ENCODE results near the gene TRIM47. TPM values are rescaled to one million over a fixed set of nuclear protein-coding genes. Genes with fewer than 3 reads are reported as not detected.

TRIM47 gene
- total and polyA plus RNA-seq, 2 of the 13 experiments (the other 11 are each of a cell fraction or from before 2014, with no cell fraction given) = 33.5 to 82.0 TPM

GRCh38 chr17:75845058-75845711, 33.2 kb downstream of the TRIM47 start (continued):
- TF ChIP-seq ZFP41 (CRISPR knock-in tag; IDR thresholded peaks at IDR 0.05; ENCODE audit: borderline replicate concordance) (no peak), FIP1L1 (IDR thresholded peaks at IDR 0.05; ENCODE audit: borderline replicate concordance, insufficient read depth, low read depth, low read length) (no peak; the same call in 1 of the 2 replicates), MYC (CRISPR knock-in tag; IDR thresholded peaks at IDR 0.05; ENCODE audit: borderline replicate concordance) (0 out of 2 replicates have a peak, but pooled peaks have one; percentile 58), CHD4 (IDR thresholded peaks at IDR 0.05; ENCODE audit: borderline replicate concordance, low read length) (peak; percentile 56; the same call in 1 of the 2 replicates), ZNF644 (CRISPR knock-in tag; IDR thresholded peaks at IDR 0.05; ENCODE audit: low read depth) (peak; percentile 71; the same call in 1 of the 2 replicates), BRCA1 (CRISPR knock-in tag; IDR thresholded peaks at IDR 0.05) (no peak), ZNF75D (CRISPR knock-in tag; IDR thresholded peaks at IDR 0.05; ENCODE audit: borderline replicate concordance) (no peak), HOXA3 (CRISPR knock-in tag; IDR thresholded peaks at IDR 0.05) (peak; percentile 82), RFX3 (CRISPR knock-in tag; IDR thresholded peaks at IDR 0.05) (no peak), U2AF1 (optimal IDR thresholded peaks at IDR 0.05; ENCODE audit: low read depth, low read length) (no peak), ZFP36 (IDR thresholded peaks at IDR 0.05; ENCODE audit: borderline replicate concordance, low read depth, low read length, partially characterized antibody) (no peak), RAD21 (CRISPR knock-in tag; IDR thresholded peaks at IDR 0.05) (peak; percentile 82), SRY (CRISPR knock-in tag; IDR thresholded peaks at IDR 0.05) (no peak), GATAD1 (CRISPR knock-in tag; IDR thresholded peaks at IDR 0.05) (peak; percentile 61; the same call in 1 of the 2 replicates), GMEB1 (CRISPR knock-in tag; IDR thresholded peaks at IDR 0.05; ENCODE audit: borderline replicate concordance) (no peak), IRF2 (CRISPR knock-in tag; IDR thresholded peaks at IDR 0.05) (peak; percentile 70), ELK4 (CRISPR knock-in tag; IDR thresholded peaks at IDR 0.05; ENCODE audit: borderline replicate concordance) (no peak), TBX3 (IDR thresholded peaks at IDR 0.05; ENCODE audit: borderline replicate concordance) (peak; percentile 59; the same call in 1 of the 2 replicates), FOXP1 (IDR thresholded peaks at IDR 0.05) (no peak), FOXP1 (CRISPR knock-in tag; IDR thresholded peaks at IDR 0.05) (0 out of 2 replicates have a peak, but pooled peaks have one; percentile 4), ZNF891 (CRISPR knock-in tag; IDR thresholded peaks at IDR 0.05) (peak; percentile 91), ZNF605 (CRISPR knock-in tag; IDR thresholded peaks at IDR 0.05) (peak; percentile 93), ZNF839 (CRISPR knock-in tag; IDR thresholded peaks at IDR 0.05; ENCODE audit: borderline replicate concordance) (peak; percentile 54; the same call in 1 of the 2 replicates), MIXL1 (CRISPR knock-in tag; IDR thresholded peaks at IDR 0.05) (no peak), SP5 (CRISPR knock-in tag; IDR thresholded peaks at IDR 0.05; ENCODE audit: borderline replicate concordance, low read depth) (peak; percentile 90), RFXAP (CRISPR knock-in tag; IDR thresholded peaks at IDR 0.05; ENCODE audit: borderline replicate concordance) (no peak), ZNF768 (CRISPR knock-in tag; IDR thresholded peaks at IDR 0.05) (peak; percentile 45; the same call in 1 of the 2 replicates), ZBTB3 (CRISPR knock-in tag; IDR thresholded peaks at IDR 0.05; ENCODE audit: borderline replicate concordance, low read depth) (no peak)
- TF ChIP-seq, protein P1, sequence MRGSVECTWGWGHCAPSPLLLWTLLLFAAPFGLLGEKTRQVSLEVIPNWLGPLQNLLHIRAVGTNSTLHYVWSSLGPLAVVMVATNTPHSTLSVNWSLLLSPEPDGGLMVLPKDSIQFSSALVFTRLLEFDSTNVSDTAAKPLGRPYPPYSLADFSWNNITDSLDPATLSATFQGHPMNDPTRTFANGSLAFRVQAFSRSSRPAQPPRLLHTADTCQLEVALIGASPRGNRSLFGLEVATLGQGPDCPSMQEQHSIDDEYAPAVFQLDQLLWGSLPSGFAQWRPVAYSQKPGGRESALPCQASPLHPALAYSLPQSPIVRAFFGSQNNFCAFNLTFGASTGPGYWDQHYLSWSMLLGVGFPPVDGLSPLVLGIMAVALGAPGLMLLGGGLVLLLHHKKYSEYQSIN (CRISPR knock-in tag; IDR thresholded peaks at IDR 0.05; ENCODE audit: borderline replicate concordance) = no peak

Data from HepG2 (cell line).